ENCODE measurements around the gene OR1K1.
"Not testable (repeated sequence)": the region's sequence is repeated elsewhere in the genome, so short reads cannot be mapped to it uniquely, and the experiment has no call there.

OR1K1 gene

DNA sequence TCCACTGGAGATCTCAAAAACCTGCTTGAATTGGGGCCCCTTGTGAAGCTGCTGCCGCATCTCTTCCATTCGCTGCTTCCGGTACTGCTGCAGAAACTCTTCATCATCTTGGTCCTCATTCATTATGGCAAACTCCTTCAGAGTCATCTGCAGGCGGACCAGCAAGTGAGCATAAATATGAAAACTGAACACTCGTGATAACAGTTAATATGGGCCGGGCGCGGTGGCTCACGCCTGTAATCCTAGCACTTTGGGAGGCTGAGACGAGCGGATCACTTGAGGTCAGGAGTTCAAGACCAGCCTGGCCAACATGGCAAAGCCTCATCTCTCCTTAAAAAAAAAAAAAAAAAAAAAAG lies 20.5 kb downstream of the OR1K1 start:
- TF ChIP-seq CTCF (IDR thresholded peaks at IDR 0.05; ENCODE audit: low read length, missing control alignments), result no peak
- no peak overlapping the region for H3K4me3 ChIP-seq (replicated peaks; ENCODE audit: low read depth, low read length)
- DNase-seq (ENCODE audit: low read depth), result no peak

- no peak for TF ChIP-seq CTCF (IDR thresholded peaks at IDR 0.05; ENCODE audit: low read length, missing control alignments)
- DNase-seq (ENCODE audit: low read depth), result peak; percentile 57
- no peak overlapping the region for H3K4me3 ChIP-seq (replicated peaks; ENCODE audit: low read depth, low read length)
These were observed 21.5 kb downstream of the OR1K1 start for GRCh38 chr9:122821278-122821943.

GRCh38 chr9:122822056-122822455 lies 22.1 kb downstream of the OR1K1 start:
- H3K4me3 ChIP-seq (replicated peaks; ENCODE audit: low read depth, low read length), result no peak overlapping the region
- no peak for DNase-seq (ENCODE audit: low read depth)
- TF ChIP-seq CTCF (IDR thresholded peaks at IDR 0.05; ENCODE audit: low read length, missing control alignments), result no peak

GRCh38 chr9:122822938-122823337 lies 23.0 kb downstream of the OR1K1 start:
- H3K4me3 ChIP-seq (replicated peaks; ENCODE audit: low read depth, low read length), result no peak overlapping the region
- no peak for TF ChIP-seq CTCF (IDR thresholded peaks at IDR 0.05; ENCODE audit: low read length, missing control alignments)
- DNase-seq (ENCODE audit: low read depth), result no peak

DNA sequence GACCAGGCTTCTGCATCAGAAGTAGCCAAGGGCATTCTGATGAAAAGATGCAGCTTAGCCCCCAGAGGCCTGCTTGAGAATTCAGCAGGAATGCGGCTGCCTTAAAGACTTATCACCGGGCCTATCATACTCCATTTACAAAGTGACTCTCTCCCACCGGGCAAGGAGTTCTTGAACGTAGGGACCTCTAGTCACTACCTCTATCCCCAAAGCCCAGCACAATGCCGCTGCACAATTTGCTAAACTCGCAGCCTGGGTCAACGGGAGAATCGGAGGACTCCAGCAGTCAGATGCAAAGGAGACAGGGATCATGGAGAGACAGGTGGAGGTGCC lies 27.8 kb downstream of the OR1K1 start:
- DNase-seq (ENCODE audit: low read depth), result peak; percentile 45
- peak overlapping the region; percentile 82 for H3K4me3 ChIP-seq (replicated peaks; ENCODE audit: low read depth, low read length)
- TF ChIP-seq CTCF (IDR thresholded peaks at IDR 0.05; ENCODE audit: low read length, missing control alignments), result no peak

DNA sequence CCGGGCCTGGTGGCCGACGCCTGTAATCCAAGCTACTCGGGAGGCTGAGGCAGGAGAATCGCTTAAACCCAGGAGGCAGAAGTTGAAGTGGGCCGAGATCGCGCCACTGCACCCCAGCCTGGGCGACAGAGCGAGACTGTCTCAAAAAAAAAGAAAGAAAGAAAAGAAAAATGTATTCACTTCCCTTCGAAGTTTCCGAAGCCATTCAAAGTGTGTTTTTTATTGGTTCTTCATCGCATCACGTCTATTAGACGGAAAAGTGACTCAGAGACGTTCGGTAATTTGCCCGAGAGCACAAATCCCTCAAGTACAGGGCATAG lies 29.0 kb downstream of the OR1K1 start:
- not testable (repeated sequence) for DNase-seq (ENCODE audit: low read depth)

DNA sequence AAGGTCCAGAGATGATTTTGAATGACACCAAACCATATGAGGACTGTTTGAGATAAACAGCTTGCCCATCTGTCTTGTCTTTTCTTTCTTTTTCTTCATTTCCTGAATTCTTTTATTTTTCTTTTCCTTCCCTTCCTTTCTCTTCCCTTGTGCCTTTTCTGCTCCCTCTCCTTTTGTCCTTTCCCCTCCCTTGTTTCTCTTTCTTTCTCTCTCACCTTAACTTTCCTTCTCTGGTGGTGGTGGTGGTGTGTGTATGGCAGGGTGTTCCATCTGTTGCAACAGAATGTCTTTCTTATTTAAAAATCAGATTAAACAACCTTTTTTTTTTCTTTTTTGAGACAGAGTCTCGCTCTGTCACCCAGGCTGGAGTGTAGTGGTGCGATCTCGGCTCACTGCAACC lies 32.3 kb downstream of the OR1K1 start:
- no peak for TF ChIP-seq CTCF (IDR thresholded peaks at IDR 0.05; ENCODE audit: low read length, missing control alignments)
- no peak for DNase-seq (ENCODE audit: low read depth)
- no peak overlapping the region for H3K4me3 ChIP-seq (replicated peaks; ENCODE audit: low read depth, low read length)

More for the DNA sequence above, 29.0 kb downstream of the OR1K1 start:
- H3K4me3 ChIP-seq (replicated peaks; ENCODE audit: low read depth, low read length), result peak overlapping the region; percentile 82
